Activated T-helper 2 cell treated with anti-CD3 and anti-CD28 coated beads, Interferon-gamma antibody, Interleukin-2, Interleukin-4, amounts not matched to agents 10 μg/mL and 5 μg/mL and 100 μg/mL, durations not matched to agents 14 hours and 24 hours and 36 hours (primary cell): ENCODE results near the gene DIO1. TPM values are rescaled to one million over a fixed set of nuclear protein-coding genes. Genes with fewer than 3 reads are reported as not detected.

Experiments used
- DNase-seq: peaks from one replicate; pipeline ENCODE4 v3.0.0; 2021; ENCODE audit warnings: low spot score
- H3K27ac Mint-ChIP-seq: one replicate; pipeline ENCODE4 v1.8.0; 2021; ENCODE audit warnings: mixed read lengths
- H3K27me3 Mint-ChIP-seq: one replicate; pipeline ENCODE4 v1.8.0; 2021; ENCODE audit warnings: low read depth, mixed read lengths
- H3K36me3 Mint-ChIP-seq: one replicate; pipeline ENCODE4 v1.8.0; 2021; ENCODE audit warnings: low read depth, mixed read lengths
- H3K4me1 Mint-ChIP-seq: one replicate; pipeline ENCODE4 v1.8.0; 2021; ENCODE audit warnings: low read depth, mixed read lengths
- H3K4me3 Mint-ChIP-seq: one replicate; pipeline ENCODE4 v1.8.0; 2021; ENCODE audit warnings: low read depth, mild to moderate bottlenecking, moderate library complexity, mixed read lengths
- H3K9me3 Mint-ChIP-seq: one replicate; pipeline ENCODE4 v1.8.0; 2021; ENCODE audit warnings: mixed read lengths
- intact Hi-C: fragments of 100-400 bp; cut with micrococcal nuclease; formaldehyde crosslinking; loops from one replicate; pipeline ENCODE4 v1.15.1; 2023
- total RNA-seq: library from RNA; stranded (reverse); gene quantifications from 2 replicates; pipeline ENCODE4 v1.2.3, GENCODE V29; 2022

Gene DIO1
- total RNA-seq, 1 donor from 2014 or later = not detected

- no peak for DNase-seq
- H3K36me3 Mint-ChIP-seq = no peaks in the 10 kb centered on the region
- H3K27me3 Mint-ChIP-seq = no peaks in the 10 kb centered on the region
- H3K4me1 Mint-ChIP-seq = peaks cover 6% of the 10 kb centered on the region
- H3K4me3 Mint-ChIP-seq = no peak overlapping the region
- no peak overlapping the region for H3K27ac Mint-ChIP-seq
- intact Hi-C loops = no loop called here
- no peaks in the 10 kb centered on the region for H3K9me3 Mint-ChIP-seq
Observed at GRCh38 chr1:53902235-53903138, 8.5 kb downstream of the DIO1 start.

DNA sequence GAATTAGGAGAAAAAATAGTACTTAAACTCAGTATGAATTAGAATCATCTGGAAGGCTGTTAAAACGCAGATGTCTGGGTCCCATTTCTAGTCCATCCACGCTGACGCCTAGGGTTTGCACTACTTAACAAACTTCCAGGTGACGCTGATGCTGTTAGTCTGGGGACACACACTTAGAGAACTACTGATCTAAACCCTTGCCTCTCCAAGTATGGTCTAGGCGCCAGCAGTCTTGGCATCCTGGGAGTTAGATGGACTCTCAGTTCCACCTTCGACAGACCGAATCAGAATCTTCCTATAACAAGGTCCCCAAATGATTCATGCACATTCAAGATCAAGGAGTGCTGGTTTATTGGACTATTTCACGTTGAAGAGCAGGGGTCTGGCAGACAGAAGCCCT, 11.5 kb downstream of the DIO1 start:
- Mint-ChIP-seq H3K27ac (no peak overlapping the region), H3K36me3 (no peaks in the 10 kb centered on the region), H3K27me3 (no peaks in the 10 kb centered on the region), H3K4me1 (peaks cover 6% of the 10 kb centered on the region), H3K4me3 (no peak overlapping the region), H3K9me3 (no peaks in the 10 kb centered on the region)
- DNase-seq = no peak
- intact Hi-C loops = no loop called here

- intact Hi-C loops = no loop called here
Observed at GRCh38 chr1:53906121-53906520, 12.1 kb downstream of the DIO1 start.

DNA sequence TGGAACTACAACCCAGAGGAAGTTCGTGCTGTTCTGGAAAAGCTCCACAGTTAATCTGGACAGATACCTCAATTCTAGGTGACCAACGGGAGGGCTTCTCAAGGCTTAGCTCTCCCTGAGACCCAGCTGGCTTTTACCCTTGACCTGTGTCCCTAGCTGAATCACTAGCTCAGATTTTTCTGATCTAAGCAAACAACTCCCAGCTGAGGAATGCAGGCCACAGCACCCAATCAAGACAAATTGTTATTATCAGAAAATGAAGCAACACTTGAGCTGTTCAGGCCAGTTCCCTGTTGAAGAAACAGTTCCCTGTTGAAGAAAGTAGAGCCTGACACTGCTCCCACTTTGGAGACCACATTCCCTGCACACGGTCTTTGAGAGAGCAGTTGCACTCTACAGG, 16.0 kb downstream of the DIO1 start:
- intact Hi-C loops = no loop called here
- no peaks in the 10 kb centered on the region for H3K9me3 Mint-ChIP-seq
- no peak for DNase-seq
- no peak overlapping the region for H3K27ac Mint-ChIP-seq
- no peaks in the 10 kb centered on the region for H3K4me1 Mint-ChIP-seq
- H3K36me3 Mint-ChIP-seq = peaks cover 7% of the 10 kb centered on the region
- H3K27me3 Mint-ChIP-seq = no peaks in the 10 kb centered on the region
- H3K4me3 Mint-ChIP-seq = no peak overlapping the region

More at GRCh38 chr1:53906121-53906520, 12.1 kb downstream of the DIO1 start:
- no peak for DNase-seq
- no peak overlapping the region for H3K27ac Mint-ChIP-seq
- H3K4me1 Mint-ChIP-seq = peaks cover 4% of the 10 kb centered on the region
- no peaks in the 10 kb centered on the region for H3K27me3 Mint-ChIP-seq
- no peaks in the 10 kb centered on the region for H3K36me3 Mint-ChIP-seq
- H3K9me3 Mint-ChIP-seq = no peaks in the 10 kb centered on the region
- no peak overlapping the region for H3K4me3 Mint-ChIP-seq

GRCh38 chr1:53911442-53911841, 17.5 kb downstream of the DIO1 start:
- Mint-ChIP-seq H3K9me3 (no peaks in the 10 kb centered on the region), H3K27me3 (no peaks in the 10 kb centered on the region), H3K36me3 (peaks cover 17% of the 10 kb centered on the region), H3K4me3 (no peak overlapping the region), H3K4me1 (peaks cover 8% of the 10 kb centered on the region), H3K27ac (no peak overlapping the region)
- no peak for DNase-seq
- intact Hi-C loops = no loop called here

GRCh38 chr1:53913352-53914033, 19.5 kb downstream of the DIO1 start:
- no peaks in the 10 kb centered on the region for H3K9me3 Mint-ChIP-seq
- no peak overlapping the region for H3K4me3 Mint-ChIP-seq
- DNase-seq = no peak
- H3K4me1 Mint-ChIP-seq = peaks cover 16% of the 10 kb centered on the region
- H3K36me3 Mint-ChIP-seq = peaks cover 24% of the 10 kb centered on the region
- no peaks in the 10 kb centered on the region for H3K27me3 Mint-ChIP-seq
- no peak overlapping the region for H3K27ac Mint-ChIP-seq
- intact Hi-C loops = no loop called here

DNA sequence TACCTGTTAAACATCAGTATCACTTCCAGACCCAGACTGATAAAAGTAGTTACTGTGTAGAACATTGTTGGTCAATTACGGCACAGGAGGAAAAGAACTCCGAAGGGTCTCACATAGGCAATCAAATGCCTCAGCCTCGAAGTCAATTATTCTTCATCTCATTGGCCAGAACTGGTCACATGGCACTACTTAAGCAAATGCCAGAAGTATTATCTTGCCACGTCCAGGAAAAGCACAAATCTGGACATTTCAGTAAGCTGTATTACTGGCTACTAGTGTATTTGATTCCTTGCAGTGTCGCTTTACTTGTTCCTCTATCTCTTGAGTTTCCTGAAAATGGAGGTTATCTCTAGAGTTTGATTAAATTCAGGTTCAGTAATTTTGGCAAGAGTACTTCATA, 24.4 kb downstream of the DIO1 start:
- intact Hi-C loops = loop anchor here (2.0 kb wide), 1 partner anchor 26 kb away; the partner anchor contains the start of gene IFT25
- Mint-ChIP-seq H3K36me3 (peaks cover 47% of the 10 kb centered on the region), H3K4me3 (no peak overlapping the region), H3K27ac (no peak overlapping the region), H3K4me1 (peaks cover 34% of the 10 kb centered on the region), H3K9me3 (no peaks in the 10 kb centered on the region), H3K27me3 (no peaks in the 10 kb centered on the region)
- DNase-seq = no peak

- intact Hi-C loops = loop anchor here (2.0 kb wide), 1 partner anchor 25 kb away; the partner anchor contains the start of gene IFT25
- Mint-ChIP-seq H3K4me3 (no peak overlapping the region), H3K36me3 (peaks cover 59% of the 10 kb centered on the region), H3K27me3 (no peaks in the 10 kb centered on the region), H3K4me1 (peaks cover 34% of the 10 kb centered on the region), H3K27ac (peak overlapping the region; percentile 92), H3K9me3 (no peaks in the 10 kb centered on the region)
- no peak for DNase-seq
Observed at GRCh38 chr1:53919675-53920066, 25.7 kb downstream of the DIO1 start.

- no peak for DNase-seq
- Mint-ChIP-seq H3K27me3 (no peaks in the 10 kb centered on the region), H3K4me3 (no peak overlapping the region), H3K9me3 (peaks cover 8% of the 10 kb centered on the region), H3K36me3 (peaks cover 70% of the 10 kb centered on the region), H3K4me1 (peaks cover 4% of the 10 kb centered on the region), H3K27ac (no peak overlapping the region)
- intact Hi-C loops = no loop called here
Observed at GRCh38 chr1:53927376-53927881, 33.4 kb downstream of the DIO1 start.

DNA sequence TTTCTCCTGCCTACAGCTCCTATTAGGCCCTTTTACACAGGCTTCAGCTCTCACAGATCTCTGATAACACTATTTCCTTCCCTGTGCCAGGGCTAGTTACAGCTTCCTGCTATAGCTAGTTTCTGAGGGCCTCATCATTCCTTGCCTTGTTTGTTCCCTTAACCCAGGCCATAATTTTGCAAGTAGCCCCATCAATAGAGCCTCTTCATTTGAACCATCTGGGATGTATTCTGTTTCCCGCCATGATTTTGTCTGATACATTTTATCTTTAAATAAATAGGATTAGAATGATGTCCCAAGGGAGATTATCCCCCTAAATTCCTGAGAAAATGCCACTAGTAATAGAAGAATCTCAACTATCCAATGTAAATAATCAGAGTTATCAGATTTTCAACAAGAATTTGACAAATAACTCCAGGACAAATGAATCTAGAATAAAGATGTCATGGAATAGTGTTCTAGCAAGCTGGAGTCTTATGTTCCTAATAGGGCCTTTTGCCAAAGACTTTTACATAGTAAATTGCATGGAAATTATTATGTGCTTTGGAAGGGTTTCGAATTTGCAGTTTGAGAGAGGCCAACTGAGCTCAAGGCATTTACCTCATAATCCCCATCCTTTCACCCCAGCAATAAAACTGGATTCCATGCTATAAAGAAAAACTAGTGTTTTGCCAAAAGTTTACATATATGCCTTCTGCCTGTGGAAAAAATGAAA, 35.4 kb downstream of the DIO1 start:
- Mint-ChIP-seq H3K4me3 (no peak overlapping the region), H3K4me1 (peaks cover 4% of the 10 kb centered on the region), H3K27me3 (no peaks in the 10 kb centered on the region), H3K36me3 (peaks cover 73% of the 10 kb centered on the region), H3K9me3 (peaks cover 21% of the 10 kb centered on the region), H3K27ac (no peak overlapping the region)
- no peak for DNase-seq
- intact Hi-C loops = no loop called here

GRCh38 chr1:53930932-53931331, 36.9 kb downstream of the DIO1 start:
- Mint-ChIP-seq H3K36me3 (peaks cover 81% of the 10 kb centered on the region), H3K4me1 (peaks cover 4% of the 10 kb centered on the region), H3K4me3 (no peak overlapping the region), H3K27me3 (no peaks in the 10 kb centered on the region), H3K9me3 (peaks cover 30% of the 10 kb centered on the region), H3K27ac (no peak overlapping the region)
- intact Hi-C loops = no loop called here
- DNase-seq = no peak

DNA sequence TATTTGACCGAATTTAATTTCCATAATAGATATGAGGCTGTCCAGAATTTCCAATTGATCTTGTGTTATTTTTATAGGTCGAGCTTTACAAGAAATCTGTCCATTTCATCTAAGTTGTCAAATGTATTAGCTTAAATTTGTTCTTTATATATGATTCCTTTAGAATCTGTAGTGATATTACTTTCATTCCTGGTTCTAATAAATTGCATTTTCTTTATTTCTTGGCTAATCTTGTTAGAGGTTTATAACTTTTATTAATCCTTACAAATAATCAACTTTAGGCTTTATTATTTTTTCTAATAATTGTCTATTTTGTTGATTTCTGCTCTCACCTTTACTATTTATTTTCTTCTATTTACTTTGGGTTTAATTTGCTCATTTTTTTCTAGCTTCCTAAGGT, 37.5 kb downstream of the DIO1 start:
- H3K4me1 Mint-ChIP-seq = peaks cover 5% of the 10 kb centered on the region
- intact Hi-C loops = no loop called here
- H3K9me3 Mint-ChIP-seq = peaks cover 30% of the 10 kb centered on the region
- no peak overlapping the region for H3K27ac Mint-ChIP-seq
- H3K4me3 Mint-ChIP-seq = no peak overlapping the region
- peaks cover 85% of the 10 kb centered on the region for H3K36me3 Mint-ChIP-seq
- no peaks in the 10 kb centered on the region for H3K27me3 Mint-ChIP-seq
- DNase-seq = no peak
